ENCODE measurements around the gene TNPO2.

TNPO2 gene

GRCh38 chr19:12668932-12669269 is 54.8 kb downstream of the TNPO2 start:
- no peaks in the 10 kb centered on the region for H3K4me1 ChIP-seq (ENCODE audit: insufficient read depth, poor library complexity, severe bottlenecking)
- no peaks in the 10 kb centered on the region for H3K9me3 ChIP-seq (ENCODE audit: severe bottlenecking)
- peaks cover 26% of the 10 kb centered on the region for H3K36me3 ChIP-seq (ENCODE audit: low read depth)

GRCh38 chr19:12668346-12668745 is 55.4 kb downstream of the TNPO2 start:
- ATAC-seq (ENCODE audit: low read depth) (no peak), DNase-seq (ENCODE audit: low spot score) (no peak)
- Histone ChIP-seq H3K36me3 (ENCODE audit: low read depth) (peaks cover 25% of the 10 kb centered on the region), H3K4me1 (ENCODE audit: insufficient read depth, poor library complexity, severe bottlenecking) (no peaks in the 10 kb centered on the region), H3K27ac (ENCODE audit: poor library complexity, severe bottlenecking) (peak overlapping the region; percentile 76), H3K27me3 (ENCODE audit: insufficient read depth, poor library complexity, severe bottlenecking) (no peaks in the 10 kb centered on the region), H3K9me3 (ENCODE audit: severe bottlenecking) (no peaks in the 10 kb centered on the region), H3K4me3 (ENCODE audit: severe bottlenecking) (peak overlapping the region; percentile 82)
- TF ChIP-seq CTCF (IDR thresholded peaks at IDR 0.05; ENCODE audit: poor library complexity, severe bottlenecking): no peak

More at GRCh38 chr19:12668932-12669269, 54.8 kb downstream of the TNPO2 start:
- peak; percentile 17 for ATAC-seq (ENCODE audit: low read depth)
- no peak for TF ChIP-seq CTCF (IDR thresholded peaks at IDR 0.05; ENCODE audit: poor library complexity, severe bottlenecking)
- Histone ChIP-seq H3K27ac (ENCODE audit: poor library complexity, severe bottlenecking) (peak overlapping the region; percentile 76), H3K4me3 (ENCODE audit: severe bottlenecking) (peak overlapping the region; percentile 82), H3K27me3 (ENCODE audit: insufficient read depth, poor library complexity, severe bottlenecking) (no peaks in the 10 kb centered on the region)
- no peak for DNase-seq (ENCODE audit: low spot score)

- no peak for ATAC-seq (ENCODE audit: low read depth)
- no peaks in the 10 kb centered on the region for H3K27me3 ChIP-seq (ENCODE audit: insufficient read depth, poor library complexity, severe bottlenecking)
- no peak overlapping the region for H3K4me3 ChIP-seq (ENCODE audit: severe bottlenecking)
These were observed 55.9 kb downstream of the TNPO2 start for GRCh38 chr19:12667731-12668302.

GRCh38 chr19:12666265-12667048 is 57.3 kb downstream of the TNPO2 start, which contains the start of the genes MAN2B1 and WDR83:
Gene MAN2B1, minus strand, starts transcription at chr19:12666742. Its CDS starts 41 bp downstream, at chr19:12666701.
Gene WDR83, plus strand, starts transcription at chr19:12666807. Its CDS starts 2,984 bp downstream, at chr19:12669791.
- ATAC-seq (ENCODE audit: low read depth): peak; percentile 82
- H3K36me3 ChIP-seq (ENCODE audit: low read depth): peaks cover 22% of the 10 kb centered on the region

More at GRCh38 chr19:12667731-12668302, 55.9 kb downstream of the TNPO2 start:
- H3K4me1 ChIP-seq (ENCODE audit: insufficient read depth, poor library complexity, severe bottlenecking): no peaks in the 10 kb centered on the region
- H3K27ac ChIP-seq (ENCODE audit: poor library complexity, severe bottlenecking): no peak overlapping the region
- no peak for DNase-seq (ENCODE audit: low spot score)
- H3K9me3 ChIP-seq (ENCODE audit: severe bottlenecking): no peaks in the 10 kb centered on the region
- TF ChIP-seq CTCF (IDR thresholded peaks at IDR 0.05; ENCODE audit: poor library complexity, severe bottlenecking): no peak
- H3K36me3 ChIP-seq (ENCODE audit: low read depth): peaks cover 29% of the 10 kb centered on the region

More at GRCh38 chr19:12666265-12667048, 57.3 kb downstream of the TNPO2 start, which contains the start of the genes MAN2B1 and WDR83:
- H3K27me3 ChIP-seq (ENCODE audit: insufficient read depth, poor library complexity, severe bottlenecking): no peaks in the 10 kb centered on the region
- peak within 1 kb of the TSS; percentile 77 for H3K4me3 ChIP-seq (ENCODE audit: severe bottlenecking)
- no peaks in the 10 kb centered on the region for H3K4me1 ChIP-seq (ENCODE audit: insufficient read depth, poor library complexity, severe bottlenecking)
- no peak for TF ChIP-seq CTCF (IDR thresholded peaks at IDR 0.05; ENCODE audit: poor library complexity, severe bottlenecking)
- DNase-seq (ENCODE audit: low spot score): no peak
- H3K9me3 ChIP-seq (ENCODE audit: severe bottlenecking): no peaks in the 10 kb centered on the region
- no peak within 1 kb of the TSS for H3K27ac ChIP-seq (ENCODE audit: poor library complexity, severe bottlenecking)

All from RWPE2 (cell line).